Myocyte (in vitro differentiated cells): ENCODE results near the gene ANKRD24. TPM values are rescaled to one million over a fixed set of nuclear protein-coding genes. Genes with fewer than 3 reads are reported as not detected.
"Not testable (repeated sequence)": the region's sequence is repeated elsewhere in the genome, so short reads cannot be mapped to it uniquely, and the experiment has no call there.

ENCODE experiments used
- DNase-seq: peaks from one replicate; pipeline ENCODE4 v3.0.0-alpha.2; 2012; ENCODE audit warnings: low read depth
- total RNA-seq: library from RNA; depleted of rRNA; stranded (reverse); fragments of >200 nt; gene quantifications from 2 replicates; pipeline ENCODE4 v1.2.3, GENCODE V29; 2014

The ANKRD24 gene
- total RNA-seq, 1 donor from 2014 or later = 0.53 TPM

GRCh38 chr19:4229179-4229931 lies 46.9 kb downstream of the ANKRD24 start, which contains the start of gene EBI3:
EBI3 (plus strand) TSS chr19:4229523; CDS start chr19:4229551, 28 bp downstream.
- peak; percentile 18 for DNase-seq

GRCh38 chr19:4230237-4230636 lies 47.7 kb downstream of the ANKRD24 start:
- DNase-seq = not testable (repeated sequence)

GRCh38 chr19:4231521-4231920 lies 49.0 kb downstream of the ANKRD24 start:
- DNase-seq = not testable (repeated sequence)

- DNase-seq = not testable (repeated sequence)
These were observed 49.6 kb downstream of the ANKRD24 start for GRCh38 chr19:4232139-4232538.

- peak; percentile 44 for DNase-seq
These were observed 50.3 kb downstream of the ANKRD24 start for GRCh38 chr19:4232614-4233281.

GRCh38 chr19:4233282-4233853 lies 50.9 kb downstream of the ANKRD24 start:
- peak; percentile 51 for DNase-seq

- DNase-seq = no peak
These were observed 51.8 kb downstream of the ANKRD24 start for GRCh38 chr19:4234142-4234861.

GRCh38 chr19:4234862-4235201 lies 52.3 kb downstream of the ANKRD24 start:
- DNase-seq = no peak

- not testable (repeated sequence) for DNase-seq
These were observed 55.0 kb downstream of the ANKRD24 start for GRCh38 chr19:4237510-4237909.

- DNase-seq = no peak
These were observed 56.3 kb downstream of the ANKRD24 start for GRCh38 chr19:4238831-4239230.

GRCh38 chr19:4241824-4242430 lies 59.4 kb downstream of the ANKRD24 start:
- no peak for DNase-seq

GRCh38 chr19:4245938-4246337 lies 63.4 kb downstream of the ANKRD24 start:
- not testable (repeated sequence) for DNase-seq

GRCh38 chr19:4246767-4247593 lies 64.5 kb downstream of the ANKRD24 start, which contains the start of gene YJU2:
YJU2 (plus strand) TSS chr19:4247080; CDS start chr19:4247147, 67 bp downstream.
- DNase-seq = peak; percentile 100

- no peak for DNase-seq
These were observed 74.1 kb downstream of the ANKRD24 start for GRCh38 chr19:4256563-4256962.

- no peak for DNase-seq
These were observed 74.5 kb downstream of the ANKRD24 start for GRCh38 chr19:4257025-4257424.

- no peak for DNase-seq
These were observed 75.7 kb downstream of the ANKRD24 start for GRCh38 chr19:4258181-4258580.

GRCh38 chr19:4260613-4261191 lies 78.2 kb downstream of the ANKRD24 start:
- no peak for DNase-seq

GRCh38 chr19:4264812-4265211 lies 82.3 kb downstream of the ANKRD24 start:
- no peak for DNase-seq

- no peak for DNase-seq
These were observed 83.9 kb downstream of the ANKRD24 start for GRCh38 chr19:4266253-4267000.
